Trophoblast cell (in vitro differentiated cells and primary cell): ENCODE results near the gene DGKB.

Experiments used
- DNase-seq, 2 donors: peaks; one replicate each; pipeline ENCODE4 v3.0.0-alpha.2; 2016
- H2AFZ ChIP-seq: 2 replicates; pipeline ENCODE4 v1.6.1; 2013; ENCODE audit warnings: low read length, moderate library complexity, mild to moderate bottlenecking; ENCODE audit not compliant: insufficient read depth, poor library complexity
- H2AK5ac ChIP-seq: 2 replicates; pipeline ENCODE4 v1.6.1; 2013; ENCODE audit warnings: mild to moderate bottlenecking, low read length
- H2BK120ac ChIP-seq: 2 replicates; pipeline ENCODE4 v1.6.1; 2013; ENCODE audit warnings: low read length, mild to moderate bottlenecking, moderate library complexity; ENCODE audit not compliant: insufficient read depth, poor library complexity
- H2BK12ac ChIP-seq: 2 replicates; pipeline ENCODE4 v1.6.1; 2013; ENCODE audit warnings: mild to moderate bottlenecking, low read length, moderate library complexity
- H2BK5ac ChIP-seq: 2 replicates; pipeline ENCODE4 v1.6.1; 2013; ENCODE audit warnings: low read length, low read depth, moderate library complexity, mild to moderate bottlenecking; ENCODE audit not compliant: poor library complexity
- H3K14ac ChIP-seq: 2 replicates; pipeline ENCODE4 v1.6.1; 2013; ENCODE audit warnings: mild to moderate bottlenecking, low read length
- H3K18ac ChIP-seq: 2 replicates; pipeline ENCODE4 v1.6.1; 2013; ENCODE audit warnings: mild to moderate bottlenecking, low read length
- H3K23ac ChIP-seq: 2 replicates; pipeline ENCODE4 v1.6.1; 2013; ENCODE audit warnings: low read length
- H3K27ac ChIP-seq: 2 replicates; pipeline ENCODE4 v1.5.1; 2013; ENCODE audit warnings: low read depth, mild to moderate bottlenecking, inconsistent platforms, low read length, moderate library complexity
- H3K27me3 ChIP-seq: 2 replicates; pipeline ENCODE4 v1.6.1; 2013; ENCODE audit warnings: inconsistent platforms, mild to moderate bottlenecking, low read length, moderate library complexity; ENCODE audit not compliant: insufficient read depth
- H3K36me3 ChIP-seq, 2 experiments: 1 replicate in 1 of 2; 2 replicates in 1 of 2; pipeline ENCODE4 v1.6.1; 2013; ENCODE audit warnings: low read length in 2 of 2, mild to moderate bottlenecking in 2 of 2, moderate library complexity in 1 of 2; ENCODE audit not compliant: insufficient read depth in 2 of 2, control insufficient read depth in 1 of 2
- H3K4ac ChIP-seq: 2 replicates; pipeline ENCODE4 v1.6.1; 2013; ENCODE audit warnings: low read depth, mild to moderate bottlenecking, low read length, moderate library complexity
- H3K4me1 ChIP-seq, 2 experiments: 1 replicate in 1 of 2; 2 replicates in 1 of 2; pipeline ENCODE4 v1.6.1; 2013; ENCODE audit warnings: low read length in 2 of 2, mild to moderate bottlenecking in 2 of 2, moderate library complexity in 1 of 2; ENCODE audit not compliant: insufficient read depth in 2 of 2, control insufficient read depth in 1 of 2
- H3K4me2 ChIP-seq: 2 replicates; pipeline ENCODE4 v1.6.1; 2013; ENCODE audit warnings: inconsistent platforms, mild to moderate bottlenecking, low read length, moderate library complexity
- H3K4me3 ChIP-seq: 2 replicates; pipeline ENCODE4 v1.5.1; 2013; ENCODE audit warnings: mild to moderate bottlenecking, low read depth, low read length, inconsistent platforms
- H3K79me1 ChIP-seq: one replicate; pipeline ENCODE4 v1.6.1; 2013; ENCODE audit warnings: low read length
- H3K79me2 ChIP-seq: 2 replicates; pipeline ENCODE4 v1.6.1; 2013; ENCODE audit warnings: low read length, mild to moderate bottlenecking; ENCODE audit not compliant: control insufficient read depth, insufficient read depth, poor library complexity
- H3K9ac ChIP-seq: 2 replicates; pipeline ENCODE4 v1.6.1; 2013; ENCODE audit warnings: mild to moderate bottlenecking, low read length
- H3K9me3 ChIP-seq: 2 replicates; pipeline ENCODE4 v1.6.1; 2013; ENCODE audit warnings: low read depth, mild to moderate bottlenecking, control low read depth, inconsistent platforms, low read length; ENCODE audit not compliant: insufficient read depth
- H4K12ac ChIP-seq: 2 replicates; pipeline ENCODE4 v1.6.1; 2013; ENCODE audit warnings: low read depth, mild to moderate bottlenecking, low read length, moderate library complexity
- H4K8ac ChIP-seq: 2 replicates; pipeline ENCODE4 v1.6.1; 2013; ENCODE audit warnings: low read depth, mild to moderate bottlenecking, low read length, moderate library complexity
- H4K91ac ChIP-seq: one replicate; pipeline ENCODE4 v1.6.1; 2013; ENCODE audit warnings: low read depth, mild to moderate bottlenecking, low read length, moderate library complexity
- WGBS: extraction: QIAGEN DNeasy Blood & Tissue Kit; methylation state at CpG from one replicate; pipeline ENCODE4 v1.1.7; 2013; ENCODE audit warnings: missing lambda C conversion rate; ENCODE audit not compliant: insufficient read length, insufficient coverage; ENCODE audit errors: extremely low coverage; 5-methylcytosine and 5-hydroxymethylcytosine counted together

The DGKB gene

DNA sequence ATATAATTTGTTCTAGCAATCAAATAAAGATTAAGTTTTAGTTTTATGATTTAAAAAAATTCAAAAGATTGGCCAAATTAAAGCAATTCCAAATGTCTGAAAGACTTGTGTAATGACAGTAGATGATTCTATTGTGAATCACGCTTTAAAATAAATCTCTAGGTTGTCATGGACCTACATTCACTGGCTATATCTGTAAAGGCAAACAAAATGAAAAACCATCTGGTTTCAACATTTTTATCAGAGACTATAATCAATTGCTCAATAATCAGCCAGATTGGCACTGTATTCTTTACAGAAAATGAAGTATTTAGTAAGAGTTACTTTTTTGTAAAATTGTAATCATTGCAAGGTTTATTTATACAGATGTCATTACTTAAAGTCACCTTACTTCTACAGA is 60.7 kb downstream of the DGKB start:
- Histone ChIP-seq H4K12ac (no peak overlapping the region), H3K79me2 (no peaks in the 10 kb centered on the region), H2BK5ac (no peak overlapping the region), H3K4ac (no peak overlapping the region), H3K4me2 (no peak overlapping the region), H3K18ac (no peak overlapping the region), H3K4me1 (no peaks in the 10 kb centered on the region), H4K8ac (no peak overlapping the region), H3K4me3 (no peak overlapping the region), H3K9me3 (no peaks in the 10 kb centered on the region), H3K23ac (no peak overlapping the region), H3K36me3 (no peaks in the 10 kb centered on the region), H2AK5ac (no peak overlapping the region), H2BK12ac (no peak overlapping the region), H3K27ac (no peak overlapping the region), H3K27me3 (no peaks in the 10 kb centered on the region), H2AFZ (no peak overlapping the region), H2BK120ac (no peak overlapping the region), H3K79me1 (no peaks in the 10 kb centered on the region), H3K14ac (no peak overlapping the region), H3K9ac (no peak overlapping the region), H4K91ac (no peak overlapping the region)
- WGBS: no CpG with 5 or more reads among the region's 1 CpG
- peak in 1 of 2 donors; percentile 27 for DNase-seq

DNA sequence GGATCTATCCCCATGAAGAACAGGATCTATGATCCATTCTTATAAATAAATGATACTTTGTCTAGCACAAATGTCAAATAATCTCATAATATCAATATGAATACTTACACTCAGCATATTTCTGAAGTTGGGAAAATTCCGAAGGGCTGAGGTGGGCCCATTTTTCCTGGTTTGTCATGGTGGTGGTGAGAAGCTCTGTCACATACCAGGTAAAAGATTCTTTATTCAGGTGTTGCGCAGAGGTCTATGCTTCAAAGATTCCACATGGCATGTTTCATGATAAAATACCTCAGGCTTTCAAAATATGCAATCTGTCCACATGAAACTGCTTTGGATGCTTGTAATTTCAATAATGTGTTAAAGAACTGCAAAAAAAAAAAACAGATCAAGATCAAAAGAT is 61.5 kb downstream of the DGKB start:
- WGBS: no CpG with 5 or more reads among the region's 2 CpGs
- Histone ChIP-seq H3K4me3 (no peak overlapping the region), H3K27ac (no peak overlapping the region)

DNA sequence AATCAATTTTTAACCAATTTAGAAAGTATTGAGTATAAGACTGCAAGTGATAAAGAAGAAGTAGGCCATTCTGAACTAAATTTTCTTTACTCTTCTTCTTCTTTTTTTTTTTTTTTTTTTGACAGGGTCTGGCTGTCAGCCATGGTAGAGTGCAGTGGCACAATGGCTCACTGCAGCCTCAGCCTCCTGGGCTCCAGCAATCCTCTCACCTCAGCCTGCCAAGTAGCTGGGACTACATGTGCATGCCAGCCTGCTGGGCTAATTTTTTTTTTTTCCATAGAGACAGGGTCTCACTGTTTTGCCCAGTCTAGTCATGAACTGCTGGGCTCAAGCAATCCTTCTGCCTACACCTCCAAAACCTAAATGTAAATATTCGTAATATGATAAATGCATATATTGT is 63.2 kb downstream of the DGKB start:
- no peak overlapping the region for H3K23ac ChIP-seq
- no peak overlapping the region for H3K4ac ChIP-seq
- no peak overlapping the region for H4K91ac ChIP-seq
- H3K14ac ChIP-seq: no peak overlapping the region
- no peaks in the 10 kb centered on the region for H3K79me2 ChIP-seq
- no peak overlapping the region for H3K18ac ChIP-seq
- H3K4me3 ChIP-seq: no peak overlapping the region
- H3K4me2 ChIP-seq: no peak overlapping the region
- H3K79me1 ChIP-seq: no peaks in the 10 kb centered on the region
- no peak overlapping the region for H3K9ac ChIP-seq
- no peaks in the 10 kb centered on the region for H3K4me1 ChIP-seq
- H2AK5ac ChIP-seq: no peak overlapping the region
- no peak overlapping the region for H4K12ac ChIP-seq
- no peaks in the 10 kb centered on the region for H3K9me3 ChIP-seq
- no peak overlapping the region for H2AFZ ChIP-seq
- no peak overlapping the region for H2BK12ac ChIP-seq
- no peak overlapping the region for H2BK120ac ChIP-seq
- no peak overlapping the region for H4K8ac ChIP-seq
- no peak overlapping the region for H2BK5ac ChIP-seq
- no peaks in the 10 kb centered on the region for H3K27me3 ChIP-seq
- no peak for DNase-seq
- no CpG with 5 or more reads among the region's 1 CpG for WGBS
- no peak overlapping the region for H3K27ac ChIP-seq
- no peaks in the 10 kb centered on the region for H3K36me3 ChIP-seq

More for the DNA sequence above, 61.5 kb downstream of the DGKB start:
- Histone ChIP-seq H3K27me3 (no peaks in the 10 kb centered on the region), H4K91ac (no peak overlapping the region), H3K9ac (no peak overlapping the region), H3K18ac (no peak overlapping the region), H3K9me3 (no peaks in the 10 kb centered on the region), H3K4ac (no peak overlapping the region), H3K36me3 (no peaks in the 10 kb centered on the region), H4K12ac (no peak overlapping the region), H3K14ac (no peak overlapping the region), H3K79me1 (no peaks in the 10 kb centered on the region), H3K79me2 (no peaks in the 10 kb centered on the region), H2BK5ac (no peak overlapping the region), H2BK120ac (no peak overlapping the region), H2BK12ac (no peak overlapping the region), H3K23ac (no peak overlapping the region), H3K4me2 (no peak overlapping the region), H4K8ac (no peak overlapping the region), H3K4me1 (no peaks in the 10 kb centered on the region), H2AK5ac (no peak overlapping the region), H2AFZ (no peak overlapping the region)
- DNase-seq: peak; percentile 64 to 78

GRCh38 chr7:14837216-14837615 is 65.3 kb downstream of the DGKB start:
- no peaks in the 10 kb centered on the region for H3K9me3 ChIP-seq
- no peak overlapping the region for H3K18ac ChIP-seq
- no peak for DNase-seq

More at GRCh38 chr7:14837216-14837615, 65.3 kb downstream of the DGKB start:
- Histone ChIP-seq H2BK120ac (no peak overlapping the region), H3K9ac (no peak overlapping the region), H3K79me2 (no peaks in the 10 kb centered on the region), H2AFZ (no peak overlapping the region), H3K23ac (no peak overlapping the region), H3K27me3 (no peaks in the 10 kb centered on the region), H3K79me1 (no peaks in the 10 kb centered on the region), H3K4me1 (no peaks in the 10 kb centered on the region), H2AK5ac (no peak overlapping the region), H4K12ac (no peak overlapping the region), H3K27ac (no peak overlapping the region), H3K4ac (no peak overlapping the region), H2BK12ac (no peak overlapping the region), H3K14ac (no peak overlapping the region), H2BK5ac (no peak overlapping the region), H4K8ac (no peak overlapping the region), H3K4me3 (no peak overlapping the region), H3K4me2 (no peak overlapping the region), H3K36me3 (no peaks in the 10 kb centered on the region), H4K91ac (no peak overlapping the region)
